HG03571 (cell line): ENCODE measurements around the gene DDR1.
A peak's percentile ranks its signal among the peaks of the same experiment; 100 is the strongest.
"Not testable (repeated sequence)": the region's sequence is repeated elsewhere in the genome, so short reads cannot be mapped to it uniquely, and the experiment has no call there.

Experiments used
- ATAC-seq: cut with Tn5 transposase; IDR thresholded peaks from one replicate; pipeline ENCODE4 v1.9.1; 2021; ENCODE audit not compliant: unreplicated experiment

DDR1 gene

GRCh38 chr6:30891816-30892538 lies 7.7 kb downstream of the DDR1 start:
- ATAC-seq: no peak

DNA sequence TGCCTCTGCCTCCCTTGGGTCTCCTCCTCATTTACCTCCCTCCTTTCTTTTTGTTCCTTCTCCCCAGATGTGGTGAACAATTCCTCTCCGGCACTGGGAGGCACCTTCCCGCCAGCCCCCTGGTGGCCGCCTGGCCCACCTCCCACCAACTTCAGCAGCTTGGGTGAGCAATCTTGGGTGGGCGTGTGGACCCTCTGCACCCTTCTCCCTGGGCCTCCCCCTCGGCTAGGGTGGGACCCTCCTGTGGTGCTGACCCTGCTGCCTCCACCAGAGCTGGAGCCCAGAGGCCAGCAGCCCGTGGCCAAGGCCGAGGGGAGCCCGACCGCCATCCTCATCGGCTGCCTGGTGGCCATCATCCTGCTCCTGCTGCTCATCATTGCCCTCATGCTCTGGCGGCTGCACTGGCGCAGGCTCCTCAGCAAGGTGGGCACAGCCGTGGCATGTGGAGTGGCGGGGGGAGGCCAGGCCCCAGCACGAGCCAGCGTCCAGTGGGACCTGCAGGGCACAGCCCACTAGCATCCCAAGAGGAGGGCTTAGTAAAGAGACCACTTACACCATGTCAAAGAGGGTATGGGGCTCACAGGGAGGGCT lies 8.8 kb downstream of the DDR1 start:
- ATAC-seq: no peak

GRCh38 chr6:30893666-30894065 lies 9.3 kb downstream of the DDR1 start:
- no peak for ATAC-seq

- ATAC-seq: no peak
These were observed 10.1 kb downstream of the DDR1 start for GRCh38 chr6:30894381-30894780.

DNA sequence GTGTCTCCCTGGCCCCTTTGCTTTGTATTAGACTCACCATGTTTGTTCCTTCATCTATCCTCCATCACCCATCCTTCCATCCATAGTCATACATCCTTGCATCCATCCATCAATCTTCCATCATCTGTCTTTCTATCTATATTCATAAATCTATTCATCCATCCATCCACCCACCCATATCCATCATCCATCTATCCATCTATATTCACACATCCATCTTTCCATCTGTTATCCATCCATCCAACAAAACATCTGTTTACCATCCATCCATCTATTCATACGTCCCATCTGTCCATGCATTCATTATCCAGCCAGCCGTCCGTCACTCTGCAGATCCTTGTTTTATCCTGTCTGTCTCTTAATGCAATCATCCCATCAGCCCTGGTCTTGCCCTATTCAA lies 10.6 kb downstream of the DDR1 start:
- no peak for ATAC-seq

DNA sequence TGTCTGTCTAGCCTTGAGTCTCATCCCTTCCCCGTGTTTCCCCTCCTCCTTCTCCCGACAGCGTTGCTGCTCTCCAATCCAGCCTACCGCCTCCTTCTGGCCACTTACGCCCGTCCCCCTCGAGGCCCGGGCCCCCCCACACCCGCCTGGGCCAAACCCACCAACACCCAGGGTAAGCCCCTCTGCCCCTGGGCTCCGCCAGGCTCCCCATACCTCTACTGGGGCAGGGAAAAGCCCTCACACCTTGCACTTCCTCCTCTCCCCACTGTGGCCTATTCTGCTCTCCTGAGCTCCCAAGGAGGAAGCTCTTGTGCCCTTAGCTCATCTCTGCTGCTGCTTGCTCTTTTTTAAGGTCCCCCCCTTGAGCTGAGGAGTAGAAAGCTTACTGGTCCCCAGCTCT lies 11.0 kb downstream of the DDR1 start:
- no peak for ATAC-seq

- ATAC-seq: no peak
These were observed 12.2 kb downstream of the DDR1 start for GRCh38 chr6:30896541-30896940.

GRCh38 chr6:30897882-30898281 lies 13.6 kb downstream of the DDR1 start:
- no peak for ATAC-seq

- ATAC-seq: no peak
These were observed 14.5 kb downstream of the DDR1 start for GRCh38 chr6:30898750-30899360.

GRCh38 chr6:30900863-30901417 lies 16.6 kb downstream of the DDR1 start:
- no peak for ATAC-seq

DNA sequence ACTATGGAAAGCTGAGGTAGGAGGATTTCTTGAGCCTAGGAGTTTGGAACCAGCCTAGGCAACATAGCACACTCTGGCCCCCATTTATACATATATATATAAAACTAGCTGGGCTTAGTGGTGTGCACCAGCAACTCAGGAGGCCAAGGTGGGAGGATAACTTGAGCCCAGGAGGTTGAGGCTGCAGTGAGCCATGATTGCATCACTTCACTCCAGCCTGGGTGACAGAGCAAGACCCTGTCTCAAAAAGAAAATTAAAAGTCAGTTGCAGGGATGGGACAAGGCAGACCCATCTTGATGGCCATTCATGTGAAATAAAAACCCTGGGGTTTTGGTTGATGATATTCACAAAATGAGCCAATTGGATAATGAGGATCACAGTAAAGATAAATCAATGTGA lies 17.1 kb downstream of the DDR1 start:
- ATAC-seq: no peak

GRCh38 chr6:30902196-30902595 lies 17.9 kb downstream of the DDR1 start:
- ATAC-seq: not testable (repeated sequence)

- no peak for ATAC-seq
These were observed 18.4 kb downstream of the DDR1 start for GRCh38 chr6:30902709-30903108.

DNA sequence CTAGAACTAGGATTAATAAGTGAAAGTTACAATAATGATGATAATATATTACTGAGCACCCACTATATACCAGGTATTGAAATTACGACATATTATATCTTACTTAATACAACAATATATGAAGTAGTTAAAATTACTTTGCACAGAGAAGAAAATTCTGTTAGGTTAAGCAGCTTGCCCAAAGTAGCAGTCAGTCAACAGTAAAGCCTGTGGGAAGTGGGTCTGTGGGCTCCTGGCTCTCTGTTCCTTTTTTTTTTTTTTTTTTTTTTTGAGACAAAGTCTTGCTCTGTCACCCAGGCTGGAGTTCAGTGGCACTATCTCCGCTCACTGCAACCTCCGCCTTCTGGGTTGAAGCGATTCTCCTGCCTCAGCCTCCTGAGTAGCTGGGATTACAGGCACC lies 18.9 kb downstream of the DDR1 start:
- ATAC-seq: no peak

DNA sequence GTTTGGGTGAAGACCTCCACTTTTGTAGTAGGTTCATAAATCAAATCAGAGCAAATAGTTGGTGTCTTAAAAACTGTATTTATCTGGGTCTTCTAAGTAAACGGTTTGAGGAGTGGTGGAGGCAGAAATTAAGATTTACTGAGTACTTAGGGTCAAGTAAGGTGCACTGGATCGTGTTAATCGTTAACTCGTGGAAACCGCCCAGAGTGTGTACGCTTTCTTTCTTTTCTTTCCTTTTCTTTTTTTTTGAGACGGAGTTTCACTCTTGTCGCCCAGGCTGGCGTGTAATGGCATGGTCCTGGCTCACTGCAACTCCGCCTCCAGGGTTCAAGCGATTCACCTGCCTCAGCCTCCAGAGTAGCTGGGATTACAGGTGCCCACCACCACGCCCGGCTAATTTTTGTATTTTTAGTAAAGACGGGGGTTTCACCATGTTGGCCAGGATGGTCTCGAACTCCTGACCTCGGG lies 23.0 kb downstream of the DDR1 start:
- not testable (repeated sequence) for ATAC-seq

DNA sequence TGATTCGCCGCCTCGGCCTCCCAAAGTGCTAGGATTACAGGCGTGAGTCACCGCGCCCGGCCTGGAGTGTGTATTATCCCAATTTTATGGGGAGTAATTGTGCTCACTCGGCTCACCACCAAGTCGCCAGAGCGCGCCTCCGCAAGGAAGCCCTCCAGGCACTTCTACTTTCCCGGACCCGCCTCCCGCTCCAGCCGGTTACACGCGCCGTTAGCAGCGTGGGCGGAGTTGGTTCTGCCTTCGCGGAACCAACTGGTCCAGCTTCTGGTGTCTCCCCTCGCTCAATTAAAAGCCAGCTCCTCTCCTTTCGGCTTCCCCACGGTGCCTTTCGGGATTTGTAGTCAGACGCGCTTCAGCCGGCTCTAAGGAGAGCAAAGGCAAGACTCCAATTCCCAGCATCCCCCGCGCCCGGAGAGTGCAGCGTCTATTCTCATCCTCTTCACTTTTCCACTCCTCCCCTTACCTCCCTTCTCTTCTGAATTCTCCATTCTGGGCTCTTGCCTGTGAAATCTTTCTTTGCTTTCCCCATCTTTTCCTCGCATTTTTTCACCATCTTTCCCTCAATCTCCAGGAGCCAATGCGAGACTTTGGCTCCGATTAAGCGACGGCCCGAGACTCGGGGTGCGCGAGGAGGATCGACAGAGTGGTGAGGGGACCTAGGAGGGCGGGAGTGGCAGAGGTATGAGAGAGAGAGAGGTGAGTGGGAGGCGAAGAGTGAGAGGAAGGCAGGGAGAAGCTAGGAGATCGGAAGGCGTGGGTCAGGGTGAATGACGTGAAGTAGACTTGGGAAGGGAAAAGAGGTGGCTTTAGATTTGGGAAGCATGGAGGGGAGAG lies 23.7 kb downstream of the DDR1 start, which contains the start of gene GTF2H4:
GTF2H4 (plus strand) TSS at position 450 of the 834 bp plus-strand sequence.
- peak; percentile 92 for ATAC-seq

GRCh38 chr6:30908700-30909099 lies 24.4 kb downstream of the DDR1 start:
- no peak for ATAC-seq

DNA sequence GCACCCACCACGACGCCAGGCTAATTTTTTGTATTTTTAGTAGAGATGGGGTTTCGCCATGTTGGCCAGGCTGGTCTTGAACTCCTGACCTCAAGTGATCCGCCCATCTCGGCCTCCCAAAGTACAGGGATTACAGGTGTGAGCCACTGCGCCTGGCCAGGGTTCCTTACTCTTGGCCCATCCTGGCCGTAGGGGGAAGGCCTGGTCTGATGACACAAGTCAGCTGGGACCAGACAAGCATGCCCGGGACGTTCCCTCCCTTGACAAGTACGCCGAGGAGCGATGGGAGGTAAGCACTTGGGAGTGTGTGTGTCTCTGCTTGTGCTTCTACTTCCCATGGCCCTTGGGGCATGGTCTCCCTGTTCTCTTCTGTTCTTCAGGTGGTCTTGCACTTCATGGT lies 26.2 kb downstream of the DDR1 start:
- ATAC-seq: not testable (repeated sequence)

DNA sequence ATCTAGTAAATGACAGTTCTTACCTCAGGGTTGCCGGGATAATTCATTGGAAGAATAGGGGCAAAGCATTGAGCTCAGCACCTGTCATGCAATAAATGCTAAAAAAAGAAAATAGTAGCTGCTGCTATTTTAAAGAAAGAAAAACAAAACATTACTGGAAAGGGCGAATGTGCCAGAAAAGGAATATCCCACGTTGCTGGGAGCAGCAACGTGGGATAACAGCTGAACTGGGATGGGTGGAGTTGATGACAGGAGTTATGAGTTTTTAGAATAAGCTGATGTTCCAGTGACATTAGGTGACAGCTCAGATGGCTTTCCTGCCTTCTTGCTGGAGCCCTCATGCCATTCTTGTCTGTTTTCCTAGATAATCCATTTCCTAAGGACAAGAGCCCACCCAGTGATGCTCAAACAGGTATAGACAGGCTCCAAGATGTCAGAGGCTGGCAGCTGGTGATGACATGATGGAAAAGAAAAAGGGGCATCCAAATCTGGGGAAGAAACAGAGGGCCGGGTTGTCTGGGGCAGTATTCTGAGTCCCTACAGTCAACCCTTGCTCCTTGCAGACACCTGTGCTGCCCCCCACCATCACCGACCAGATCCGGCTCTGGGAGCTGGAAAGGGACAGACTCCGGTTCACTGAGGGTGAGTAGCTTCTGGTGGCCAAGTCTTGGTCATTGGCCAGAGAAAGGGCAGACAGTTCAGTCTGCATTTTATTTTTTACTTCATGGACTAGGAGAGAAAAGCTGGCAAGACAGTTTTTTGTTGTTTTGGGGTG lies 28.6 kb downstream of the DDR1 start:
- ATAC-seq: no peak

DNA sequence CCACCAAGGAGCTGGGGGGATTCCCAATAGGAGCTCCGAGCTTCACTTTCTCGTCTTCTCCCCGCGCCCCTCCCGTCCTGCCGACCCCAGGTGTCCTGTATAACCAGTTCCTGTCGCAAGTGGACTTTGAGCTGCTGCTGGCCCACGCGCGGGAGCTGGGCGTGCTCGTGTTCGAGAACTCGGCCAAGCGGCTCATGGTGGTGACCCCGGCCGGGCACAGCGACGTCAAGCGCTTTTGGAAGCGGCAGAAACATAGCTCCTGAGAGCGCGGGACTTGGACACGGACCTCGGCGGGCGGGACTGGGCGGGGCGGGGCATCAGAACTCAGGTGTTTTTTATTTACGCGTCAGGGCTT lies 29.4 kb downstream of the DDR1 start:
- ATAC-seq: peak; percentile 21
